Effector memory CD8-positive, alpha-beta T cell (primary cell): ENCODE results near the gene BCHE.
"Not testable (repeated sequence)": the region's sequence is repeated elsewhere in the genome, so short reads cannot be mapped to it uniquely, and the experiment has no call there.

Experiments used
- ATAC-seq: fragments of 150-1000 bp; cut with Tn5 transposase; replicated peaks from 2 replicates; pipeline ENCODE4 v1.10.0; 2021; ENCODE audit warnings: mild to moderate bottlenecking, moderate library complexity
- DNase-seq, 3 experiments: peaks; one replicate each; pipeline ENCODE4 v3.0.0; 2021
- H3K27ac Mint-ChIP-seq, 2 donors: one replicate each; pipeline ENCODE4 v1.8.0; 2022; ENCODE audit warnings: mild to moderate bottlenecking in 2 of 2, mixed read lengths in 2 of 2, moderate library complexity in 2 of 2
- H3K27me3 Mint-ChIP-seq, 2 donors: one replicate each; pipeline ENCODE4 v1.8.0; 2022; ENCODE audit warnings: mixed read lengths in 2 of 2
- H3K36me3 Mint-ChIP-seq: one replicate; pipeline ENCODE4 v1.8.0; 2022; ENCODE audit warnings: mild to moderate bottlenecking, moderate library complexity, mixed read lengths; ENCODE audit not compliant: insufficient read depth
- H3K4me1 Mint-ChIP-seq, 2 donors: one replicate each; pipeline ENCODE4 v1.8.0; 2022; ENCODE audit warnings: low read depth in 2 of 2, mixed read lengths in 2 of 2
- H3K4me3 Mint-ChIP-seq, 2 donors: one replicate each; pipeline ENCODE4 v1.8.0; 2022; ENCODE audit warnings: mild to moderate bottlenecking in 2 of 2, mixed read lengths in 2 of 2, moderate library complexity in 2 of 2
- H3K9me3 Mint-ChIP-seq, 2 donors: one replicate each; pipeline ENCODE4 v1.8.0; 2022; ENCODE audit warnings: mixed read lengths in 2 of 2

The BCHE gene

DNA sequence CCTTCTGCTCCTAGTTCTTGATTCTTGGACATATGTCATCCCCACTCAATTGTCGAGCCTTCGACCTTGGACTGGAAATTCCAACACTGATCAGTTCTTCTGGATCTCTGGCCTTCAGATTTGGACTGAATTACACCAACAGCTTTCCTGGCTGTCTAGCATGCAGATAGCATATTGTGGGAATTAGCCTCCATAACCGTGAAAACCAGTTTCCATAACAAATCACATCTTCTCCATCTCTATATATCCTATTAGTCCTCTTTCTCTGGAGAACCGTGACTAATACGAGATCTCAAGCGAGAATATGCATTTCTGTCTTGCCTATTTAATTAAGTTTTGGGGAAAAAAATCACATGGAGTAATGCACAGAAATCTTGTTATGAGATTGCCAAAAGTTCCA lies 8.8 kb upstream of the BCHE start:
- H3K4me1 Mint-ChIP-seq, result no peaks in the 10 kb centered on the region
- H3K36me3 Mint-ChIP-seq, result no peaks in the 10 kb centered on the region
- H3K27me3 Mint-ChIP-seq, result no peaks in the 10 kb centered on the region
- H3K9me3 Mint-ChIP-seq, result peaks cover 9 to 13% of the 10 kb centered on the region in 2 donors
- no peak overlapping the region for H3K4me3 Mint-ChIP-seq
- no peak overlapping the region for H3K27ac Mint-ChIP-seq
- ATAC-seq (no peak), DNase-seq (no peak)

- no peak overlapping the region for H3K27ac Mint-ChIP-seq
- ATAC-seq (no peak), DNase-seq (no peak)
- peaks cover 0 to 5% of the 10 kb centered on the region in 2 donors for H3K9me3 Mint-ChIP-seq
- no peaks in the 10 kb centered on the region for H3K4me1 Mint-ChIP-seq
- no peaks in the 10 kb centered on the region for H3K27me3 Mint-ChIP-seq
- no peak overlapping the region for H3K4me3 Mint-ChIP-seq
- H3K36me3 Mint-ChIP-seq, result no peaks in the 10 kb centered on the region
Observed at GRCh38 chr3:165839296-165840076, 2.3 kb upstream of the BCHE start.

- Mint-ChIP-seq H3K9me3 (peaks cover 0 to 2% of the 10 kb centered on the region in 2 donors), H3K4me3 (no peak overlapping the region), H3K27ac (no peak overlapping the region), H3K4me1 (no peaks in the 10 kb centered on the region), H3K27me3 (no peaks in the 10 kb centered on the region), H3K36me3 (no peaks in the 10 kb centered on the region)
- ATAC-seq (no peak), DNase-seq (no peak)
Observed at GRCh38 chr3:165837801-165838200, 578 bp upstream of the BCHE start.

DNA sequence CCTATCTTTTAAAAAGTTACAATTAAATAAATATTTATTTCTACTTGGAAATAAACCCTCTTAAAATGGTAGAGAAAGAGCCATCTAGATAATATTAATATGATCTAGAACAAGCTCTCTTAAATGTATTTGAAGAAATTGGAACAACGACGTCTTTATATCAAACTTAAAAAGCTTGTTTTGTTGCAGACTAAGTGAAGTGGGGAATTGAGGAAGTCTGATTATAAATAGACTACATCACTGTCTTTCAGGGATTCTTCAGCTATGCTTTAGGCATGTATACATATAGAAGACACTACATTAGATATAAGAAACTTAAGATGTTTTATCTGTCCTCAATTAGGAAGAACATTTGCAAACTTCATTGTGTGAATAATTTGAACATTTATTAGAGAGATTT lies 1.8 kb downstream of the BCHE start:
- DNase-seq (no peak), ATAC-seq (no peak)
- H3K27me3 Mint-ChIP-seq, result no peaks in the 10 kb centered on the region
- H3K4me3 Mint-ChIP-seq, result no peak overlapping the region
- H3K9me3 Mint-ChIP-seq, result peaks cover 0 to 3% of the 10 kb centered on the region in 2 donors
- no peaks in the 10 kb centered on the region for H3K36me3 Mint-ChIP-seq
- no peak overlapping the region for H3K27ac Mint-ChIP-seq
- no peaks in the 10 kb centered on the region for H3K4me1 Mint-ChIP-seq

DNA sequence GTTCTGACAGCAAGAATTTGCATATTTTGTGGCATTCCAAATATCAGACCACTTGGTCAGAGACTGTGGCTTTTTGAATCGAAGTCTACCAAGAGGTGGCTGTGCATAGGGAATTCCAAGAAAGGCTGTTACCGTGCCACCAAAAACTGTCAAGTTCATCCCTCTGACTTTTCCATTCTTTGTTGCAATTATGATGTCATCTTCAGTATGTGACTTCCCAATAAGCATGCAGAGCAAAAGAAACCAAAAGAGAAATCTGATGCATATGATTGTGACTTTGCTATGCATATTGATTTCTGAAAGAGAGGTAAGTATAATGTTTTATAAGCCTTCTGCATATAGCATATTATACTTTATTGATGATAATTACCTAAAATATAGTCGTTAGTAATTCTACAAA lies 6.5 kb downstream of the BCHE start:
- ATAC-seq (no peak), DNase-seq (no peak)
- Mint-ChIP-seq H3K36me3 (no peaks in the 10 kb centered on the region), H3K27me3 (no peaks in the 10 kb centered on the region), H3K4me1 (no peaks in the 10 kb centered on the region), H3K9me3 (peaks cover 0 to 3% of the 10 kb centered on the region in 2 donors), H3K4me3 (no peak overlapping the region), H3K27ac (no peak overlapping the region)

- Mint-ChIP-seq H3K9me3 (peaks cover 0 to 3% of the 10 kb centered on the region in 2 donors), H3K27me3 (no peaks in the 10 kb centered on the region), H3K27ac (no peak overlapping the region), H3K4me1 (no peaks in the 10 kb centered on the region), H3K4me3 (no peak overlapping the region), H3K36me3 (no peaks in the 10 kb centered on the region)
- ATAC-seq (no peak), DNase-seq (no peak)
Observed at GRCh38 chr3:165827883-165828282, 9.3 kb downstream of the BCHE start.

DNA sequence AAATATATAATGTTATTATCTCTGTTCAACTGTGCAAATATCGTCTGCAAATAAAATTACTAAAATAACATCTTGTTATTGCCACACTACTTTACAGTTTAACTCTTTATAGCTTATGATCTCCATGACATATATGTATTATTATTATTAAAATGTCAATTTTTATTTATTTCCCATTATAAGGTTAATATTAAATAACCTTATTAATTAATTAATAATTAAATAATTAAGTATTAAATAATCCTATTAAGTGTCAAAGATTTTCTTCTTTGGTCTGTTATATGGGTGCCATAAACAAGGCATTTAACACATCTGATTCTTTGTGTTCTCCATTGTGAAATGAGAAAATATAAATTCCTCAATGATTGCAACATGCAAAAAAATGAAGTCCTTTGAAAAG lies 10.0 kb downstream of the BCHE start:
- DNase-seq (no peak), ATAC-seq (no peak)
- Mint-ChIP-seq H3K4me3 (no peak overlapping the region), H3K9me3 (peaks cover 0 to 3% of the 10 kb centered on the region in 2 donors), H3K4me1 (no peaks in the 10 kb centered on the region), H3K36me3 (no peaks in the 10 kb centered on the region), H3K27ac (no peak overlapping the region), H3K27me3 (no peaks in the 10 kb centered on the region)

DNA sequence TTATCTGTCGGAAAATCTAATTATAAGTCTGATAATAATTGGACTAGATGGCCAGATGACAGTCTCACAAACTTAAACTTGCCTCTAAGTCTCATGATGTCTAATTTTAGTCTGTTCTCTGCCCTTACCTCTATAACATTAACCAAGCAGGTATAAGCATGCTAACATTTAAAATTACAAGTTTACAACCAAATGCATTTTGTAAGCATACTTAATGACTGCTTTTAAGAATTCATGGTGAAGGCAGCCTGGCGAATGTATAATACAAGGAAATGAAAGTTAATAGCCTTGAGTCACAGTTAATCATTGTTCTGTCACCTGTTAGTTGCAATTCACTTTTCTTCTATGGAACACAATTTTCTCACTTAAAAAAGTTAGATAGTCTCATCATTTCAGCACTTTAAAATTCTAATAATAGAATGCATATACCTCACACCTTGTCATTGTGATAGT lies 16.5 kb downstream of the BCHE start:
- Mint-ChIP-seq H3K4me3 (no peak overlapping the region), H3K36me3 (no peaks in the 10 kb centered on the region), H3K4me1 (no peaks in the 10 kb centered on the region), H3K27me3 (no peaks in the 10 kb centered on the region), H3K9me3 (peaks cover 10 to 16% of the 10 kb centered on the region in 2 donors), H3K27ac (no peak overlapping the region)
- no peak for ATAC-seq
- DNase-seq, result no peak

DNA sequence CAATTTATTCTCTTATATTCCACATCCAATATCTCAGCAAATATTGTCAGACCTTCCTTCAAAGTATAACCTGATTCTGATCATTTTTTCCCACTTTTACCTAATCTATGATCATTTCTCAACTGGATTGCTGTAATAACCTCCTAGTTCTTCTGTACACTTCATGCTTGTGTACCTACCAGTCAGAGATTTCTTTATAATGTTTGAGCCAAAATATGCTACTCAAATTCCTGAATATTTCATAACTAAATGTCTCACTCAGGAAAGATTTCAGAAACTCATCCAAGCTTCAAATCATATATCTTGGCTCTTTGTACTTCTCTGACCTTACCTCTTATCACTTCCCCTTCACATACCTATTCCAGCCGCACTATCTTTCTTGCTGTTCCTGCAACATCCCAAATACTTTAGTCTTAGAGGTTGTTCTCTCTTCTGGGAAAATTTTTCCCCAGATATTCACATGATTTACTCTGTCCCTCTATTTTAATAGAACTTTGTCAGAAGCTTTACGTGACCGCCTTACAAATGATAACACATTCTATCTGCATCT lies 20.0 kb downstream of the BCHE start:
- H3K27ac Mint-ChIP-seq, result no peak overlapping the region
- no peak for ATAC-seq
- H3K4me3 Mint-ChIP-seq, result no peak overlapping the region

DNA sequence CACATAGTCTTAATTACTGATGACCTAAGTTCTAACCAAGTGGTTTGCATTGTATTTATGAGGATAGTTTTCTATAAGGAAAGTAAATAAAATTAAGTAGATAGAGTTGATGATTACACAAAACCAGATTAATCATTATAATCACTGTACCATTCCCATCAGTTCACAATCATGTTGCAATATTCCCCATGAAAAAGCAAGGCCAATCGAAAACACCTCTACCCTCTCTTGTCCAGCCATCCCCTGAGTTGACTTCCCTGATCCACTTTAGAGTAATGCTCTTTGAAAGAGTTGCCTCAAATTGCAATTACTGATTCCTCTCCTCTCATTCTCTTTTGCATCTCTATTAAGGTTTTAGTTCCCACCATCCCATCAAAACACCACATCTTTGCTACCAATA lies 21.0 kb downstream of the BCHE start:
- no peak for DNase-seq
- Mint-ChIP-seq H3K4me1 (no peaks in the 10 kb centered on the region), H3K36me3 (no peaks in the 10 kb centered on the region), H3K9me3 (peaks cover 10 to 16% of the 10 kb centered on the region in 2 donors), H3K27ac (no peak overlapping the region), H3K4me3 (no peak overlapping the region), H3K27me3 (no peaks in the 10 kb centered on the region)
- ATAC-seq, result no peak

More for the DNA sequence above, 20.0 kb downstream of the BCHE start:
- H3K4me1 Mint-ChIP-seq, result no peaks in the 10 kb centered on the region
- H3K27me3 Mint-ChIP-seq, result no peaks in the 10 kb centered on the region
- peaks cover 10 to 16% of the 10 kb centered on the region in 2 donors for H3K9me3 Mint-ChIP-seq
- H3K36me3 Mint-ChIP-seq, result no peaks in the 10 kb centered on the region
- DNase-seq, result no peak

GRCh38 chr3:165815682-165816081 lies 21.5 kb downstream of the BCHE start:
- Mint-ChIP-seq H3K9me3 (peaks cover 10 to 16% of the 10 kb centered on the region in 2 donors), H3K36me3 (no peaks in the 10 kb centered on the region), H3K27me3 (no peaks in the 10 kb centered on the region), H3K27ac (no peak overlapping the region), H3K4me3 (no peak overlapping the region), H3K4me1 (no peaks in the 10 kb centered on the region)
- DNase-seq (no peak), ATAC-seq (no peak)

DNA sequence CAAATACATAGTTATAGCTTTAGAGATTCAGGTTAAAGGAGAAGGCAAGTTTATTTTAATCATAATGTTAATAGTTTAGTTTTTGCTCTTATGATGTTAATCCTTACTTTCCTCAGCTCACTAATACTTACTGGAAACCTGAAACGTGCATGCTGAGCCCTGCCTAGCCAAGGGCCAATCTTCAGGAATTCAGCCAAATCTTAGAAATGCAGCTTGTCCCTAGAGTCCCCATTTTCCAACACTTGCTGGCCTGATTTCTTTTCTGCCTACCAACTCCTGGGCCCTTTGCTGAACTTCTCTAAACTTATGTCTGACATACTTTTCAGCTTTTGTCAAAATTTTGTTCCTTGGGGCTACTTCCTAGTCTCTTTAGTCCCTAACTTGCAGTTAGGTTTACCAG lies 22.8 kb downstream of the BCHE start:
- ATAC-seq (no peak), DNase-seq (no peak)
- Mint-ChIP-seq H3K9me3 (peaks cover 10 to 16% of the 10 kb centered on the region in 2 donors), H3K4me1 (no peaks in the 10 kb centered on the region), H3K36me3 (no peaks in the 10 kb centered on the region), H3K27me3 (no peaks in the 10 kb centered on the region), H3K4me3 (no peak overlapping the region), H3K27ac (no peak overlapping the region)

DNA sequence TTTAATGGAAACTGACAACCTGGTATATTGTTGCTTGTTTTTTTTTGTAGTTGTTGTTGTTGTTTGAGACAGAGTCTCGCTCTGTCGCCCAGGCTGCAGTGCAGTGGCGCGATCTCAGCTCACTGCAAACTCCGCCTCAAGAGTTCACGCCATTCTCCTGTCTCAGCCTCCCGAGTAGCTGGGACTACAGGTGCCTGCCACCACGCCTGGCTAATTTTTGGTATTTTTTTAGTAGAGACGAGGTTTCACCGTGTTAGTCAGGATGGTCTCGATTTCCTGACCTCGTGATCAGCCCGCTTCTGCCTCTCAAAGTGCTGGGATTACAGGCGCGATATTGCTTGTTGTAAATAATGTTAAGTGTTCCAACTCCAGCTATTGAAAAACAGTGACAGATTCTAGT lies 29.3 kb downstream of the BCHE start:
- not testable (repeated sequence) for H3K4me3 Mint-ChIP-seq, H3K4me1 Mint-ChIP-seq, ATAC-seq, H3K36me3 Mint-ChIP-seq, H3K9me3 Mint-ChIP-seq, H3K27ac Mint-ChIP-seq, DNase-seq, H3K27me3 Mint-ChIP-seq

GRCh38 chr3:165805946-165806561 lies 31.2 kb downstream of the BCHE start:
- Mint-ChIP-seq H3K36me3 (no peaks in the 10 kb centered on the region), H3K4me3 (no peak overlapping the region), H3K9me3 (no peaks in the 10 kb centered on the region), H3K27me3 (no peaks in the 10 kb centered on the region), H3K4me1 (no peaks in the 10 kb centered on the region), H3K27ac (no peak overlapping the region)
- no peak for DNase-seq
- ATAC-seq, result no peak
